ENCODE data around the gene SLC5A10.
"Not testable (repeated sequence)": the region's sequence is repeated elsewhere in the genome, so short reads cannot be mapped to it uniquely, and the experiment has no call there.

- TF ChIP-seq EZH2phosphoT487 (IDR thresholded peaks at IDR 0.05; ENCODE audit: unreplicated experiment); CTCF (conservative IDR thresholded peaks at IDR 0.05; ENCODE audit: low read depth in 2 of 2); ETS1 (IDR thresholded peaks at IDR 0.05); ZNF331 (CRISPR knock-in tag; IDR thresholded peaks at IDR 0.05; ENCODE audit: low read depth); CREB1 (CRISPR knock-in tag; IDR thresholded peaks at IDR 0.05; ENCODE audit: low read depth); EZH2 (IDR thresholded peaks at IDR 0.05; ENCODE audit: low read depth, unreplicated experiment): not testable (repeated sequence)
- TF ChIP-seq, protein P1, sequence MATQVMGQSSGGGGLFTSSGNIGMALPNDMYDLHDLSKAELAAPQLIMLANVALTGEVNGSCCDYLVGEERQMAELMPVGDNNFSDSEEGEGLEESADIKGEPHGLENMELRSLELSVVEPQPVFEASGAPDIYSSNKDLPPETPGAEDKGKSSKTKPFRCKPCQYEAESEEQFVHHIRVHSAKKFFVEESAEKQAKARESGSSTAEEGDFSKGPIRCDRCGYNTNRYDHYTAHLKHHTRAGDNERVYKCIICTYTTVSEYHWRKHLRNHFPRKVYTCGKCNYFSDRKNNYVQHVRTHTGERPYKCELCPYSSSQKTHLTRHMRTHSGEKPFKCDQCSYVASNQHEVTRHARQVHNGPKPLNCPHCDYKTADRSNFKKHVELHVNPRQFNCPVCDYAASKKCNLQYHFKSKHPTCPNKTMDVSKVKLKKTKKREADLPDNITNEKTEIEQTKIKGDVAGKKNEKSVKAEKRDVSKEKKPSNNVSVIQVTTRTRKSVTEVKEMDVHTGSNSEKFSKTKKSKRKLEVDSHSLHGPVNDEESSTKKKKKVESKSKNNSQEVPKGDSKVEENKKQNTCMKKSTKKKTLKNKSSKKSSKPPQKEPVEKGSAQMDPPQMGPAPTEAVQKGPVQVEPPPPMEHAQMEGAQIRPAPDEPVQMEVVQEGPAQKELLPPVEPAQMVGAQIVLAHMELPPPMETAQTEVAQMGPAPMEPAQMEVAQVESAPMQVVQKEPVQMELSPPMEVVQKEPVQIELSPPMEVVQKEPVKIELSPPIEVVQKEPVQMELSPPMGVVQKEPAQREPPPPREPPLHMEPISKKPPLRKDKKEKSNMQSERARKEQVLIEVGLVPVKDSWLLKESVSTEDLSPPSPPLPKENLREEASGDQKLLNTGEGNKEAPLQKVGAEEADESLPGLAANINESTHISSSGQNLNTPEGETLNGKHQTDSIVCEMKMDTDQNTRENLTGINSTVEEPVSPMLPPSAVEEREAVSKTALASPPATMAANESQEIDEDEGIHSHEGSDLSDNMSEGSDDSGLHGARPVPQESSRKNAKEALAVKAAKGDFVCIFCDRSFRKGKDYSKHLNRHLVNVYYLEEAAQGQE (IDR thresholded peaks at IDR 0.05; ENCODE audit: unreplicated experiment): not testable (repeated sequence)
Observed at GRCh38 chr17:19038730-19039129, 86.8 kb downstream of the SLC5A10 start.

Measured in GM23338 (cell line).